DND-41 (cell line): ENCODE measurements around the gene SCAF11.

Source experiments
- ATAC-seq: fragments of 200-7000 bp; cut with Tn5 transposase; 3 replicates; pipeline ENCODE4 v1.9.1; 2021; ENCODE audit warnings: low read depth; ENCODE audit not compliant: insufficient read depth
- DNase-seq: peaks from one replicate; pipeline ENCODE4 v3.0.0-alpha.2; 2020
- H2AFZ ChIP-seq: 2 replicates; pipeline ENCODE4 v1.6.0; 2012; ENCODE audit warnings: low read depth, low read length
- H3K27ac ChIP-seq: 2 replicates; pipeline ENCODE4 v1.5.1; 2012; ENCODE audit warnings: low read length, inconsistent platforms
- H3K27me3 ChIP-seq: fragments of 200-600 bp; sonication (generic); 2 replicates; pipeline ENCODE4 v1.6.0; 2012; ENCODE audit warnings: low read length, mild to moderate bottlenecking, inconsistent platforms; ENCODE audit not compliant: insufficient read depth, poor library complexity
- H3K36me3 ChIP-seq: 2 replicates; pipeline ENCODE4 v1.5.1; 2012; ENCODE audit warnings: low read length, inconsistent platforms; ENCODE audit not compliant: insufficient read depth
- H3K4me1 ChIP-seq: 2 replicates; pipeline ENCODE4 v1.5.1; 2012; ENCODE audit warnings: mild to moderate bottlenecking, low read length; ENCODE audit not compliant: insufficient read depth
- H3K4me2 ChIP-seq: 2 replicates; pipeline ENCODE4 v1.6.0; 2012; ENCODE audit warnings: mild to moderate bottlenecking, moderate library complexity, low read length, inconsistent platforms; ENCODE audit not compliant: insufficient read depth
- H3K4me3 ChIP-seq, 2 experiments: fragments of 200-600 bp in 1 of 2; shearing (Covaris generic) in 1 of 2; 2 replicates each; pipeline ENCODE4 v1.5.1; 2012 to 2016; ENCODE audit warnings: inconsistent platforms in 2 of 2, low read length in 2 of 2, mild to moderate bottlenecking in 2 of 2, low read depth in 1 of 2, moderate library complexity in 1 of 2
- H3K79me2 ChIP-seq: 2 replicates; pipeline ENCODE4 v1.6.0; 2012; ENCODE audit warnings: low read length, inconsistent platforms; ENCODE audit not compliant: insufficient read depth
- H3K9ac ChIP-seq: 2 replicates; pipeline ENCODE4 v1.6.0; 2012; ENCODE audit warnings: low read depth, mild to moderate bottlenecking, inconsistent platforms, low read length, moderate library complexity
- H3K9me3 ChIP-seq: 2 replicates; pipeline ENCODE4 v1.5.1; 2012; ENCODE audit warnings: low read length, moderate library complexity, mild to moderate bottlenecking, inconsistent platforms; ENCODE audit not compliant: insufficient read depth, severe bottlenecking
- H4K20me1 ChIP-seq: 2 replicates; pipeline ENCODE4 v1.6.0; 2012; ENCODE audit warnings: low read length; ENCODE audit not compliant: insufficient read depth
- CTCF ChIP-seq: IDR thresholded peaks from 2 replicates; pipeline ENCODE4 v1.5.1; 2012; ENCODE audit warnings: borderline replicate concordance, low read length, moderate library complexity, mild to moderate bottlenecking; ENCODE audit not compliant: poor library complexity, severe bottlenecking; ENCODE audit errors: extremely low read depth
- EZH2 ChIP-seq: IDR thresholded peaks from 3 replicates; pipeline ENCODE4 v1.6.1; 2012; ENCODE audit warnings: borderline replicate concordance, low read depth, mild to moderate bottlenecking, moderate library complexity, low read length, inconsistent platforms; ENCODE audit not compliant: severe bottlenecking

Gene SCAF11

GRCh38 chr12:45994736-45995135 is 4.4 kb upstream of the SCAF11 start:
- H3K36me3 ChIP-seq: no peaks in the 10 kb centered on the region; the same call in 1 of the 2 replicates
- H3K79me2 ChIP-seq: peaks cover 11% of the 10 kb centered on the region
- peaks cover 13% of the 10 kb centered on the region for H3K4me1 ChIP-seq
- H2AFZ ChIP-seq: no peak overlapping the region
- no peak overlapping the region for H3K4me2 ChIP-seq
- H3K9me3 ChIP-seq: no peaks in the 10 kb centered on the region
- TF ChIP-seq EZH2 (no peak), CTCF (no peak)
- no peak for DNase-seq
- no peaks in the 10 kb centered on the region for H3K27me3 ChIP-seq
- H4K20me1 ChIP-seq: no peaks in the 10 kb centered on the region
- no peak for ATAC-seq
- no peak overlapping the region for H3K4me3 ChIP-seq
- no peak overlapping the region for H3K9ac ChIP-seq
- no peak overlapping the region for H3K27ac ChIP-seq

GRCh38 chr12:45991284-45992249 is 1.2 kb upstream of the SCAF11 start:
- peak; percentile 59 for ATAC-seq
- TF ChIP-seq EZH2: no peak
- TF ChIP-seq CTCF: no peak
- Histone ChIP-seq H4K20me1 (peaks cover 28% of the 10 kb centered on the region), H3K9me3 (no peaks in the 10 kb centered on the region), H3K27me3 (no peaks in the 10 kb centered on the region), H3K4me3 (peak overlapping the region; percentile 38 to 81), H3K4me1 (peaks cover 41% of the 10 kb centered on the region), H3K9ac (peak overlapping the region; percentile 95), H3K79me2 (peaks cover 42% of the 10 kb centered on the region), H3K4me2 (peak overlapping the region; percentile 73), H2AFZ (peak overlapping the region; percentile 81), H3K27ac (peak overlapping the region; percentile 88), H3K36me3 (peaks cover 14% of the 10 kb centered on the region)
- DNase-seq: peak; percentile 85

- TF ChIP-seq EZH2 (no peak), CTCF (peak; percentile 1)
- H3K4me3 ChIP-seq: peak overlapping the region; percentile 79 to 81
- no peaks in the 10 kb centered on the region for H3K9me3 ChIP-seq
- peak overlapping the region; percentile 95 for H3K27ac ChIP-seq
- H2AFZ ChIP-seq: peak overlapping the region; percentile 84
- peak overlapping the region; percentile 95 for H3K9ac ChIP-seq
- peaks cover 25% of the 10 kb centered on the region for H3K36me3 ChIP-seq
- H3K79me2 ChIP-seq: peaks cover 59% of the 10 kb centered on the region
- peak; percentile 39 for ATAC-seq
- peaks cover 47% of the 10 kb centered on the region for H3K4me1 ChIP-seq
- H3K4me2 ChIP-seq: peak overlapping the region; percentile 66
- peaks cover 45% of the 10 kb centered on the region for H4K20me1 ChIP-seq
- DNase-seq: peak; percentile 75
- H3K27me3 ChIP-seq: no peaks in the 10 kb centered on the region
These were observed 480 bp downstream of the SCAF11 start for GRCh38 chr12:45989721-45990467.
